Measurements from ENCODE around the gene CANT1.

DNA sequence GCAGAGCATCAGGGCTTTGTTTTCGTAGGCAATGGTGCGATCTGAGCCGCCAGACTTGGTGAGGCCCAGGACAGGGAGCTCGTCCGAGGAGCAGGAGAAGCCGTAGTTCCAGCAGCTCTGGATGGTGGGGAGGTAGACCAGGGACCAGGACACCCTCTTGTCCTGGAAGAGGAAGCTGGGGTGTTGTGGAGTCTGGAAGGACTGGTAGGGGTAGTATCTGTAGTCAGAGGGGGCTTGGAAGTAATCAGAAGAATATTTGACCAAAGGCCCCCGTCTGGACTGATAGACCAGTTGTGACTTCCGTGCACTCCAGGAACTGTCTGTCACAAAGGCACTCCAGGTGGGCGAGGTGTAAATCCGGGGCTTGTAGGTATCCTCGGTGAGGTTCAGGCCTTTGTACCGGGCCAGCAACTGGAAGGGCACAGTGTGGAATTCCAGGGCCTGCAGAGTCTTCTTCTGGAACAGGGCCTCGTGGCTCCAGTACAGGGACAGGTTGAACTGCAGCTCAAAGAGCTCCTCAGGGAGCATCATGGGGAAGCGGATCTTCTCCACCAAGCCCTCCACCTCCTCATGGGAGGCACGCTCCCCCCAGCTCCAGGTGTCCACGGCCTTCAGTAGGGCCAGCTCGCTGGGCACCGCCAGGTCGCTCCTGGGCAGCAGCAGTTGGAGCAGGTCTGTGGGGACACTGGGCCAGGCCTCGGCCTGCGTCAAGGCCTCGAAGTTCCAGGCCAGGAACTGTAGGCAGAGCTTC is 37.6 kb downstream of the CANT1 start:
- no peak for TF ChIP-seq ADNP (CRISPR knock-in tag; IDR thresholded peaks at IDR 0.05)
- TF ChIP-seq, protein P1, sequence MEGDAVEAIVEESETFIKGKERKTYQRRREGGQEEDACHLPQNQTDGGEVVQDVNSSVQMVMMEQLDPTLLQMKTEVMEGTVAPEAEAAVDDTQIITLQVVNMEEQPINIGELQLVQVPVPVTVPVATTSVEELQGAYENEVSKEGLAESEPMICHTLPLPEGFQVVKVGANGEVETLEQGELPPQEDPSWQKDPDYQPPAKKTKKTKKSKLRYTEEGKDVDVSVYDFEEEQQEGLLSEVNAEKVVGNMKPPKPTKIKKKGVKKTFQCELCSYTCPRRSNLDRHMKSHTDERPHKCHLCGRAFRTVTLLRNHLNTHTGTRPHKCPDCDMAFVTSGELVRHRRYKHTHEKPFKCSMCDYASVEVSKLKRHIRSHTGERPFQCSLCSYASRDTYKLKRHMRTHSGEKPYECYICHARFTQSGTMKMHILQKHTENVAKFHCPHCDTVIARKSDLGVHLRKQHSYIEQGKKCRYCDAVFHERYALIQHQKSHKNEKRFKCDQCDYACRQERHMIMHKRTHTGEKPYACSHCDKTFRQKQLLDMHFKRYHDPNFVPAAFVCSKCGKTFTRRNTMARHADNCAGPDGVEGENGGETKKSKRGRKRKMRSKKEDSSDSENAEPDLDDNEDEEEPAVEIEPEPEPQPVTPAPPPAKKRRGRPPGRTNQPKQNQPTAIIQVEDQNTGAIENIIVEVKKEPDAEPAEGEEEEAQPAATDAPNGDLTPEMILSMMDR (CRISPR knock-in tag; IDR thresholded peaks at IDR 0.05), result no peak
- no peak for TF ChIP-seq ZNF367 (CRISPR knock-in tag; IDR thresholded peaks at IDR 0.05; ENCODE audit: borderline replicate concordance)
- no peak for TF ChIP-seq NR2F2 (IDR thresholded peaks at IDR 0.05; ENCODE audit: borderline replicate concordance, low read depth)
- TF ChIP-seq MAFF (IDR thresholded peaks at IDR 0.05; ENCODE audit: low read depth, low read length), result no peak
- no peak for TF ChIP-seq BRD4 (CRISPR knock-in tag; IDR thresholded peaks at IDR 0.05)
- no peak for TF ChIP-seq ARID2 (CRISPR knock-in tag; IDR thresholded peaks at IDR 0.05; ENCODE audit: borderline replicate concordance)
- TF ChIP-seq, protein P2, sequence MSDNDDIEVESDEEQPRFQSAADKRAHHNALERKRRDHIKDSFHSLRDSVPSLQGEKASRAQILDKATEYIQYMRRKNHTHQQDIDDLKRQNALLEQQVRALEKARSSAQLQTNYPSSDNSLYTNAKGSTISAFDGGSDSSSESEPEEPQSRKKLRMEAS (IDR thresholded peaks at IDR 0.05), result no peak
- no peak for TF ChIP-seq KLF13 (CRISPR knock-in tag; IDR thresholded peaks at IDR 0.05)
